Stimulated activated CD8-positive, alpha-beta memory T cell treated with anti-CD3 and anti-CD28 coated beads, Interleukin-7, amount 100 ng/mL, for 48 hours (primary cell): ENCODE results near the gene BMP2K.
"Not testable (repeated sequence)": the region's sequence is repeated elsewhere in the genome, so short reads cannot be mapped to it uniquely, and the experiment has no call there.

Experiments used
- DNase-seq, 2 donors: peaks; one replicate each; pipeline ENCODE4 v3.0.0-alpha.2; 2020; ENCODE audit warnings: low read depth in 1 of 2; ENCODE audit errors: extremely low read depth in 1 of 2

Gene BMP2K

DNA sequence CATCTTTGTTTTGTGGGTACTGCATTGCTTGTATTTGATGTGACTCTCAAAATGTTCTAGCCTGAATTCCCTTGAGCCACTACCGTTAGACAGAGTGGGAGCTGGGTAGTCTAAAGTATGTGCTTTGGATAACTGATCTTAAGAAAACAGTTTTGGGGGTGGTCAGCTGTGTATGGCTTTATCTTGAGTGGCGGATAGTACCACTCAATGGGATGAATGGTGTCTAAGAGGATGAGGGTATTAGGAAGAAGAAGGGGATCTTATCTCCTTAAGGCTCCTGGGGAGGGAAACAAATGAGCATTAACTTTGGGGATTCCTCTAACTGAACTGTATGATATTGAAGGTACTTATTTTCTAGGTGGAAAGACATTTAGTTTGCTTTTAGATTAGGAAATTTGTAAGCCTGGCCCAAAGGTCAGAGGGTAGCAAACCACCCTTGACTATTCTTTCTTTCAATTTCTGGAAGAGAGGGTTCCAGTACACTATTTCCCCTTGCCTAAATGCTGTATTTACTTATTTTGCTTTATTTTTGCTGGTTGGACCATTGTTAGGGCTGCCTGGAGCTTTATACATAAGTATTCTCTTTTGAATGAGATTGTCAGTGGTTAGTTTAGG, 11.3 kb downstream of the BMP2K start:
- DNase-seq = no peak

DNA sequence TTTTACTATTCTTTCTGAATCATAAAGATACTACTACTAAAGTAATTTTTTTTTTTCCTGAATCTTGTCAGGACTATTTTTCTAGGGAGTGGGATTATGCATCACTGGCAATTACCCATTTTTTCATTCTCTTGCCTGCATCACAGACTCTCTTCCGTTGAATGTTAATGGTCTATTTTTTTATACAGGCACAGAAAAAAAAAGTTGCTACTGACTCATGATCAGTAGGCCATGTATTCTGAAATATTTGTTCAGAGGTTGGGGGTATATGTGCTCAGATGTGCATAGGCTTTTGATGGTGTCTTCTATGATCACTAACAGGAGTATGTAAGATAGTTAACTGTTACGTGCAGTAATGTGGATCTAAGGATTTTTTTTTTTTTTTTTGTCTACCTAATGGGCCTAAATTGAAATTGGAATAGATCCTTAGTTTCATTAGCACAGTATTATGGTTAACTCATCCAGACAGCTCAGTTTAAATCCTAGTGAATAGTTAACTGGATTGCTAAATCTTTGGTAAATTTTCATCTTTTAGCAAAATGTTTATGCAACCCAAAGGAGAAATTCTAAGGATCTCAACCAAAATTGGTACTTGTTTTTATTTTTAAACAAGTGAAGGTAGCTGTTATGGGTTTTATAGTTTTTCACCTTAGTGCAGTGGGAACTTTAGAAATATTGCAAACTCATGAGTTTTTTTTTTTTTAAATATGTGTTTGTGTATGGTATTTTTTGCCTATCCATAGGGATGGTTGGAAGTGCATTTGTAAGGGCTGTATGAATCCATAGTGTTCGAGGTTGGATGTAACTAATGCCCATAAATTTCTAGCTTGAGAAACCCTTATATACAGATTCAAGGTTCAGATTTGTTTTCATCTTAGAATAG, 12.1 kb downstream of the BMP2K start:
- DNase-seq = no peak

DNA sequence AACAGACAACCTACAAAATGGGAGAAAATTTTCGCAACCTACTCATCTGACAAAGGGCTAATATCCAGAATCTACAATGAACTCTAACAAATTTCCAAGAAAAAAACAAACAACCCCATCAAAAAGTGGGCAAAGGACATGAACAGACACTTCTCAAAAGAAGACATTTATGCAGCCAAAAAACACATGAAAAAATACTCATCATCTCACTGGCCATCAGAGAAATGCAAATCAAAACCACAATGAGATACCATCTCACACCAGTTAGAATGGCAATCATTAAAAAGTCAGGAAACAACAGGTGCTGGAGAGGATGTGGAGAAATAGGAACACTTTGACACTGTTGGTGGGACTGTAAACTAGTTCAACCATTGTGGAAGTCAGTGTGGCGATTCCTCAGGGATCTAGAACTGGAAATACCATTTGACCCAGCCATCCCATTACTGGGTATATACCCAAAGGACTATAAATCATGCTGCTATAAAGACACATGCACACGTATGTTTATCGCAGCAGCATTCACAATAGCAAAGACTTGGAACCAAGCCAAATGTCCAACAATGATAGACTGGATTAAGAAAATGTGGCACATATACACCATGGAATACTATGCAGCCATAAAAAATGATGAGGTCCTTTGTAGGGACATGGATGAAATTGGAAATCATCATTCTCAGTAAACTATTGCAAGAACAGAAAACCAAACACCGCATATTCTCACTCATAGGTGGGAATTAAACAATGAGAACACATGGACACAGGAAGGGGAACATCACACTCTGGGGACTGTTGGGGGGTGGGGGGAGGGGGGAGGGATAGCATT, 19.7 kb downstream of the BMP2K start:
- DNase-seq = not testable (repeated sequence)

DNA sequence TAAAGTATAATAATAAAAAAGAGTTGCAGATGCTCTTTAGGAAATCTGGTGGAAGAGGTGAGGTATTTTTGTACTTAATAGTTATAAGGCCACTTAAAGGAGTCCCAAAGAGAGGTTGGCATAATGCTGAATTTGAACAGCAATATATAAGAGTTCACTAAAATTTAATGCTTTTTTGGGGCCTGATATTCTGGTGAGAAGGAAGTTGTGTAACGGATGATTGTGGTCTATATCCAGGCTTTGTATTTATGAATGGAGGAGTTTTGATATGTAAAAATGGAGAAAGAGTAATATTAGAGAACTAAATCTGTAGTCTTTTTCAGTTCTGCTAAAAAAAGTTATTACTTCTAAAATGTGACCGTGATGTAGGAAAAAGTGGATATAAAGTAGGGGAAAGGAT, 20.4 kb downstream of the BMP2K start:
- no peak for DNase-seq

DNA sequence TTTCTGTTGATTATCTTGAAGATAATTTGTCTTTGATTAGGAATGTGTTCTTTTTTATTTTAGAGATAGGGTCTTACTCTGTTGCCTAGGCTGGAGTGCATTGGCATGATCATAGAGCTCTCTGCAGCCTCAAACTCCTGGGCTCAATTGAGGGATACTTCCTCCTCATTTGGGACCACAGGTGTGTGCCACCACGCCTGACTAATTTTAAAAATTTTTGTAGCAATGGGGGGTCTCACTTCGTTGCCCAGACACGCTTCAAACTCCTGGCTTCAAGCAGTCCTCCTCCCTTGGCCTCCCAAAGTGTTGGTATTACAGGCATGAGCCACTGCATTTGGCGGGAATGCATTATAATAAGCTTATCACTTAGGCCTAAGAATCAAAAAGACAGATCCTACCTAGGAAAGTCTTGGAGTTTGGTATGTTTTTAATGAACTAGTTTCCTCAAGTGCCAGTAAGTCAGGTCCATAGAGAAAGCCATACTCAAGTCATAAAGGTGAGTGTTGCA, 21.7 kb downstream of the BMP2K start:
- DNase-seq = no peak

DNA sequence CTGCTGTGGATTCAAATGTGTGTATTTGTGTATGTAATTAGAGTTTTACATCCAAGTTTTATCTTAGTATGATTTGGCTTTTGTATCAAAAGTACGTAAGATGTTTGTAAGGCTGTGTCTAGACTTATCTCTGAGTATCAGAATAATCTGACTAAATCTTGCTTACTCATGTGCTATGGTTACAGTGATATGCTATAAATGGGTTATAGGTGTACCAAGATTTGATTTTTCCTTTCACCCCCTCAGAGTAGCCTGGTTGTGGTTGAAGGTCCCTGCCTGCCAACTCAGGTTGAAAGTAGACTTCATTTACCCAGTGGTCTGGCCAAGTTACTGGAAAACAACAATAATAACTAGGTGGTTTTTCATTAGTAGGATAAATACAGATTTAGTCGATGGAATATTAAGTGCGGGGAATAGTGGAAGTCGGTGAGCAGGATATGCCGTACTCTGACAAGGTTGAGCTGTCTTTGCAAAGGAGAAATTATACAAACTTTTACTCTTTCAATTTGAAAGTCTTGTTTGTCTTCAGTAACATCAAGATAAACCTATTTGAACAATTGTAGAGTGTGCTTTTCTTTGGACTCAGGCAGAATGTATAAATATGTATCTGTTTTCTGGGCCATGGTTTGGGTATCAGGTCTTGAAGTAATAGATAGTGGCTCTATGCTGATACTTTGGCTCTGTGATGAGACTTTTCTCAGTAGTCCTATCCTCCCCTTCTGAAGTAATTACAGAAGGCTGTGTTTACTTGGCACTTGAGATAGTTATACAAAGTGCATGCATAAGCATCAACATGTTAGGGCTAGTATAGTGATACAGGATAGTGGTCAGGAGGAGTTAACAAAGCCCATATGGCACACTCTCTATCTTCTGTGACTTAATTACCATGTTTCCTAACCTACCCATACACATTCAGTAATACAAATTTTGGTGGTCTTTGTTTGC, 23.7 kb downstream of the BMP2K start:
- no peak for DNase-seq

DNA sequence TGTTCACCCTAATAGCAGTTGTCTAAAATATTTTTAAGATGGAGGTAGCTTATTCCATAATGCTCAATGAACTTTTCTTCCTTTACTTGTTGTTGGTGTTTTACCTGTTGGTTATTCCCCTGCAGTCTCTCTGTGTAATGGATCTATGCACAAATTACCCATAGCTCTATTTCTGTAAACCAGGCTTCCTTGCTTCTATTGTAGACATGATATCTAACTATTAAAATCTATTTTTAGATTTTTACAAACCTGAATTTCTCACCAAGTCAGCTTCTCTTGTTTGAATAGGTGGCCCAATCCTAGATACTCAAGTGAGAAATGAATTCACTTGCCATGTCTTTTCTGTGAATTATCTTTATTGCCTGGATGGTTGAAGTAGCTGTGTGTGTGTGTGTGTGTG, 24.8 kb downstream of the BMP2K start:
- DNase-seq = no peak

DNA sequence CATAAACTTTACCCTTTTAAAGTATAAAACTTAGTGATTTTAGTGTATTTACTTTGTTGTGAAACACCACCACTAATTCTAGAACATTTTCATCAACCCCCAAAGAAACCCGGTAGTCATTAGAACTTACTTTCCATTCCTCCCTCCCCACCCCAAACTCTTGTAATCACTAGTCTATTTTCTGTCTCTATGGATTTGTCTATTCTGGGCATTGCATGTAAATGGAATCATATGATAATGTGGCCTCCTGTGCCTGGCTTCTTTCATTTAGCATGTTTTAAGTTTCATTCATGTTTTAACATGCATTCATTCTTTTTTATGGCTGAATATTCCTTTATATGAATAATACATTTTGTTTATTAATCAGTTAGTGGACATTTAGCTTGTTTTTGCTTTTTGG, 27.8 kb downstream of the BMP2K start:
- no peak for DNase-seq

DNA sequence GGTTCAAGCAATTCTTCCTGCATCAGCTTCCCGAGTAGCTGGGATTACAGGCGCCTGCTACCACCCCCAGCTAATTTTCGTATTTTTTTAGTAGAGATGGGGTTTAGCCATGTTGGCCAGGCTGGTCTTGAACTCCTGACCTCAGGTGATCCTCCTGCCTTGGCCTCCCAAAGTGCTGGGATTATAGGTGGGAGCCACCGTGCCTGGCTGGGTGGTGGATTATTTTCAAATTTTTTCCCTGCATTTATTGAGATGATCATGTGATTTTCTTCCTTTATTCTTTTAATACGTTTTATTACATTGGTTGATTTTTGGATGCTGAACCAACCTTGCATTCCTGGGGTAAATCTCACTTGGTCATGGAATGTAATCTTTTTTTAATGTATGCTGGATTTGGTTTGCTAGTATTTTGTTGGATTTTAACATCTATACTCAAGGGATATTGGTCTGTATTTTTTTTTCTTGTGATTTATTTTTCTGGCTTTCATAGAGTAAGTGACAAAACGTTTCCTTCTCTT, 30.9 kb downstream of the BMP2K start:
- no peak for DNase-seq

DNA sequence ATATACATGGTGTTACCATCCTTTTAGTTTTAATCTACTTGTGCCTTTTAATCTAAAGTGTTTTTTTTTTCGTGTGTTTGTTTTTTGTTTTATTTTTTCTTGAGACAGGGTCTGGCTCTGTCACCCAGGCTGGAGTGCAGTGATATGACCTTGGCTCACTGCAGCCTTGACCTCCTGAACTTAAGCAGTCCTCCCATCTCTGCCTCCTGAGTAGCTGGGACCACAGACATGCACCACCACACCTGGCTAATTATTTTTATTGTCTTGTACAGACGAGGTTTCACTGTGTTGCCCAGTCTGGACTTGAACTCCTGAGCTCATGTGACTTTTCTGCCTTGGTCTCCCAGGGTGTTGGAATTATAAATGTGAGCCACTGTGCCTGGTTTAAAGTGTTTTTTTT, 33.1 kb downstream of the BMP2K start:
- no peak for DNase-seq

DNA sequence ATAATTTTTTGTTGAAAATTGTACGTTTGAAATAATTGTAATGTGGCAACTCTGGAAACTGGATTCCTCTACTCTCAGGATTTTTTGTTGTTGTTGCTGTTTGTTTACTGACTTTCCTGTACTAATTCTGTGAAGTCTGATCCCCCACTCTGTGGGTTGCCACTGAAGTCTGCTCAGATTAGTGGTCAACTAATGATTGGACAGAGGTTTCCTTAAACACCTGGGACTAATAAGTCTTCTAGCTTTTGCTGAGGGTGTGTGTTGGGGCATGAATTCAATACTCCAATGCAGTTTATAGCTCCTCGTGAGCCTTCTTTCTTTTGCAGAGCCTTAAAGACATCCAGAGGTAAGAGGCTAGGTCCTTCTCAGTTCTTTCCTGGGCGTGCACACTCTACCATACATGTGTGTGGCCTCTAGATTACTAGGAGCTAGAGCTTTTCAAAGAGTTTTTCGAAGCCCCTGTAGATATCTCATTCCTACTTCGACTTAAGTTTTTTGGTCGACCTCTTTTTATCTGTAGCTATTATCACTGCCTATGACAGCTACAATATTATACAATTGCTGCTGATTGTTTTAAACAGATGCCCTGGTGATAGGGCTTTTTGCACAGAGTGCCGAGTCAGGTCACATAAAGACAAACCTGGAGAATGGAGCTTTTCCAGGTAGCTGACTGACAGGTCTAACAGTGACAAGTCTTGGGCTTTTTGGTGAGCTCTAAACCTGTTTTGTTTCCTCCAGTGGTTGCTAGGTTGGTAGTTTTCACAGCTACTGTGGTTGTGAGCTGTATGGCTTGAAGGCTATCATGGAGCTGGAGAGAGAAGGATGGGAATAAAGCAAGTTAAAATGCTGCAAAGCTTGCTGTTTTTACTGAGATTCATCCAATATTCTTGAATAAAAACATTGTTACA, 34.0 kb downstream of the BMP2K start:
- DNase-seq = no peak

DNA sequence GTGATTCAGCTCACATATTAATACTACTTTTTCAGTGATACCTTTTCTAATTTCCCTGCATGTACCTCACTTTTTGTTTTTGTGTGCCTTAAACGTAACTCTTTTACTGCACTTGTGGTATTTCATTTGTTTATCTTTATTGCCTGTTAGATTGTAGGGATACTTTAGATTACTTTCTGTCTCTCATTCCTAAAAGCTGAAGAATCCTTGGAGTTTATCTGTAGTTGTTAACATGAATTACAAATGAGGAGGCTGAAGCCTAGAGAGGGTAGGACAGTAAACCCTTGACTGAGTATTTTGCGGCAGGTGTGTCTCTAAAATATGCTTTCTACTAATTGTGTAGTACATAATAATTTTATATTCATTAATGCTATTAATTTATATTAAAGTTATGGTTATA, 34.9 kb downstream of the BMP2K start:
- DNase-seq = no peak

DNA sequence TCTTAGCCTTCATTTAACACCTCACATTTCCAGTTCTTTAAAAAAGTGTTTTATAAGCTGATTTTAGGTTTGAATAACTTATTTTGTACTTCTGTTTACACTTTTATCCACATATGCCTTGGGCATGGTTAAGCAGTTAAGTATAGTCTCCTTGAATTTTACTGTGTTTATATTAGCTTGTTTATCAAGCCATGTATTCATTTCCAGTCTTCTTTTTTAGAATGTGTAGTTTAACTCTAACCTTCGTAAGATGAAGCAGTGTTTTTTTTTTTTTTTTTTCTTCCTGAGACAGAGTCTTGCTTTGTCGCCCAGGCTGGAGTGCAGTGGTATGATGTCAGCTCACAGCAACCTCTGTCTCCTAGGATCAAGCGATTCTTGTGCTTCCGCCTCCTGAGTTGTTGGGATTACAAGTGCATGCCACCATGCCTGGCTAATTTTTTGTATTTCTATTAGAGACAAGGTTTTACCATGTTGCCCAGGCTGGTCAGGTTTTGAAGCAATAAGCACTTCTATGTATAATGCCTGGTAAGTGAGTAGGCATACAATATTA, 42.5 kb downstream of the BMP2K start:
- DNase-seq = no peak

DNA sequence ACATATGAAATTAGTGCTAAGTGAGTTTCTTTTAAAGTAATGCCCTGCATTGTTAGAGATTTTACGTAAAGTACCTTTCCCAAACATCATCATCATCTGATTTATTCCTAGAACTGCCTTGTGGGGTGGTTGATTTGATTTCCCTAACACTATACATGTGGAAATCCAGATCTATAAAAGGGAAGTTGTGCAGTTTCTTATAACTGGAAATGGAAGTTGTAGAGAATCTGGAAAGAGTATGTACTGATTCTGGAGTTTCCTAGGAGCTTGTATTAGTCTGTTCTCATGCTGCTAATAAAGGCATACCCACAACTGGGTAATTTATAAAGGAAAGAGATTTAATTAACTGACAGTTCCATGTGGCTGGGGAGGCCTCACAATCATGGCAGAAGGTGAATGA, 47.9 kb downstream of the BMP2K start:
- DNase-seq = no peak

DNA sequence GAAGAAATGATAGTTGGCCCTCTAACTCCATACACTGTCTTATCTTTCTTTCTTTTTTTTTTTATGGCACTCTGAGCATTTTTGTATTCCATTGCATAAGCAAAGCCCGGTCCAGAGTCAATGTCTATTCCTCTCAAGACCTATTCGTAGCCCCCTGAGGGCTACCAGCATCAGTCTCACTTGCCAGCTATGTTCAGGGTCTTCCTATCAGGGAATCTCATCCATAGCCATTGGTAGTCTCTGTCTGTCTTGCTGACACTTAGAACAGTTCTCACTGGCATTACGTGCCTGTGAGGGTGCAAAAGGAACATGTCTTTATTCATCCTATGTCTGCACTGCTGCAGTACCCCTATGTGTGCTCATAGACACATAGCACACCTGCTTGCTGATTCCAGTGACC, 51.0 kb downstream of the BMP2K start:
- no peak for DNase-seq

DNA sequence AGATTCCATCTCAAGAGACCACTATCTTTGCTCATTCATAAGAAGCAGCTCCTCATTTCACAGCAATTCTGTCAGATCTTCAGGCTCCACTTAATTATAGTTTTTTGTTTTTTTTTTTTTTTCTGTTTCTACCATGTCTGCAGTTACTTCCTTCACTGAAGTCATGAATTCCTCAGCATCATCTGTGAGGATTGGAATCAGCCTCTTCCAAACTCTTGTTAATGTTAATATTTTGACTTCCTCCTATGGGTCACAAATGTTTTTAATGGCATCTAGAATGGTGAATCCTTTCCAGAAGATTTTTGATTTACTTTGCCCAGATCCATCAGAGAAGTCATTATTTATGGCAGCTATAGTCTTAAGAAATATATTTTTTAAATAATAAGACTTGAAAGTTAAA, 53.1 kb downstream of the BMP2K start:
- DNase-seq = no peak

DNA sequence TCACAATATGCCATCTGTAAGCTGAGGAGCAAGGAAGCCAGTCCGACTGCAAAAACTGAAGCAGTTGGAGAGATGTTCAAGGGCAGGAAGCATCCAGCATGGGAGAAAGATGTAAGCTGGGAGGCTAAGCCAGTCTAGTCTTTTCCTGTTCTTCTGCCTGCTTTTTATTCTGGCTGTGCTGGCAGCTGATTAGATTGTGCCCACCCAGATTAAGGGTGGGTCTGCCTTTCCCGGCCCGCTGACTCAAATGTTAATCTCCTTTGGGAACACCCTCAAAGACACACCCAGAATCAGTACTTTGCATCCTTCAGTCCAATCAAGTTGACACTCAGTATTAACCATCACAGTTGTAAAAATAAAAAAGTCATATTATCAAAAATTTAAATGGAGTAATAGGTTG, 63.5 kb downstream of the BMP2K start:
- not testable (repeated sequence) for DNase-seq

DNA sequence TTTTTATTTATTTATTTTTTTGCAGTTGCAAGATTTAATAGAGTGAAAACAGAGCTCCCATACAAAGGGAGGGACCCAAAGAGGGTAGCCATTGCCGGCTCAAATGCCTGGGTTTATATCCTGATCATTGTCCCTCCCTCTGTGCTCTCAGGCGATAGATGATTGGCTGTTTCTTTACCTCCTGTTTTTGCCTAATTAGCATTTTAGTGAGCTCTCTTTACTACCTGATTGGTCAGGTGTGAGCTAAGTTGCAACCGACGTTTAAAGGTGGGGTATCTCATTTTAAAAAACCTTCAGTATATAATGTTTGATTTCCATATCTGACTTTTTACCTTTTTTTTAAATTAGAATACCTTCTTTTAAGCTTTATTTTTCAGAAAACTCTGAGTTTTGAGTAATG, 64.1 kb downstream of the BMP2K start:
- not testable (repeated sequence) for DNase-seq

DNA sequence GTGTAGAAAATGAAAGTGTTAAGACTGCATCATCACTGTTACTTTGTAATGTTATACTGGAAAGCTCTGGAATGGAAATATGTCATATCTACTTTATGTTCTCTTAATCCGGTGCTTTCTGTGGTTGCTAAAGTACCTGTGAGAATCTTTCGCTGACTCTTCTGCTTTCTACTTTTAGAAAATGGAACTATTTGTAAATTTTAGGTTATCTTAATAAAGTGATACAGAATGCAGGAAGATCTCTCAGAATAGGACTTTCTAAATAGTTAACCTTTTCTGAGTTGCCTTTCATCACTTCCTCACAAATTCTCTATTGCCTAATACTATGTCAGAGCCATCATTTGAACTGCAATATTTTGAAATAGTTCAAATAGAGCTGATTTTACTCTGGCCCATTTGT, 69.3 kb downstream of the BMP2K start:
- no peak for DNase-seq
